Fibroblast of peridontal ligament (primary cell): ENCODE data around the gene TAOK3.
A peak's percentile ranks its signal among the peaks of the same experiment; 100 is the strongest.

Experiments used
- DNase-seq: peaks from one replicate; pipeline ENCODE4 v3.0.0-alpha.2; 2010; ENCODE audit errors: extremely low read depth

TAOK3 gene

GRCh38 chr12:118337194-118337838, 35.4 kb downstream of the TAOK3 start:
- DNase-seq: peak; percentile 96

- no peak for DNase-seq
These were observed 36.6 kb downstream of the TAOK3 start for GRCh38 chr12:118336123-118336522.

- DNase-seq: peak; percentile 57
These were observed 37.7 kb downstream of the TAOK3 start for GRCh38 chr12:118334939-118335567.

- no peak for DNase-seq
These were observed 38.5 kb downstream of the TAOK3 start for GRCh38 chr12:118334241-118334640.

- peak; percentile 77 for DNase-seq
These were observed 40.2 kb downstream of the TAOK3 start for GRCh38 chr12:118332511-118332910.

GRCh38 chr12:118330421-118331018, 42.2 kb downstream of the TAOK3 start:
- DNase-seq: peak; percentile 95

- DNase-seq: peak; percentile 52
These were observed 44.0 kb downstream of the TAOK3 start for GRCh38 chr12:118328486-118329330.

GRCh38 chr12:118327391-118327790, 45.3 kb downstream of the TAOK3 start:
- peak; percentile 66 for DNase-seq

- DNase-seq: peak; percentile 73
These were observed 45.7 kb downstream of the TAOK3 start for GRCh38 chr12:118326991-118327390.

GRCh38 chr12:118325081-118325480, 47.6 kb downstream of the TAOK3 start:
- DNase-seq: no peak

GRCh38 chr12:118319627-118320026, 53.1 kb downstream of the TAOK3 start:
- no peak for DNase-seq

GRCh38 chr12:118318744-118319143, 54.0 kb downstream of the TAOK3 start:
- no peak for DNase-seq

GRCh38 chr12:118317729-118318128, 55.0 kb downstream of the TAOK3 start:
- DNase-seq: no peak

- DNase-seq: no peak
These were observed 56.9 kb downstream of the TAOK3 start for GRCh38 chr12:118315821-118316220.

GRCh38 chr12:118312578-118312977, 60.1 kb downstream of the TAOK3 start:
- DNase-seq: no peak

GRCh38 chr12:118311666-118312065, 61.0 kb downstream of the TAOK3 start:
- DNase-seq: peak; percentile 53

- DNase-seq: no peak
These were observed 62.4 kb downstream of the TAOK3 start for GRCh38 chr12:118310320-118310719.

GRCh38 chr12:118308006-118308405, 64.7 kb downstream of the TAOK3 start:
- DNase-seq: peak; percentile 52

GRCh38 chr12:118307069-118307954, 65.4 kb downstream of the TAOK3 start:
- peak; percentile 96 for DNase-seq

GRCh38 chr12:118304093-118304492, 68.6 kb downstream of the TAOK3 start:
- DNase-seq: no peak

- DNase-seq: no peak
These were observed 70.7 kb downstream of the TAOK3 start for GRCh38 chr12:118302053-118302452.
